HL-60 (cell line): Measurements from ENCODE around the gene UGCG.

ENCODE experiments used
- DNase-seq, 2 experiments: peaks; one replicate each; pipeline ENCODE4 v3.0.0-alpha.2; 2010 to 2020; ENCODE audit warnings: low read depth in 1 of 2, low spot score in 1 of 2
- H3K27ac ChIP-seq: fragments of 250-450 bp; sonication (Bioruptor Pico); replicated peaks from 2 replicates; pipeline ENCODE4 v1.5.1; 2020; ENCODE audit warnings: mild to moderate bottlenecking, moderate library complexity
- H3K27me3 ChIP-seq: fragments of 250-450 bp; sonication (Bioruptor Pico); 2 replicates; pipeline ENCODE4 v1.5.1; 2021; ENCODE audit warnings: mild to moderate bottlenecking, moderate library complexity; ENCODE audit not compliant: insufficient read depth, poor library complexity, severe bottlenecking
- H3K4me3 ChIP-seq: replicated peaks from 2 replicates; pipeline ENCODE4 v1.5.1; 2011; ENCODE audit warnings: mild to moderate bottlenecking, control low read depth, low read length; ENCODE audit not compliant: insufficient read depth
- CTCF ChIP-seq: IDR thresholded peaks from one replicate; pipeline ENCODE4 v1.5.1; 2011; ENCODE audit warnings: low read length, control low read depth, inconsistent platforms; ENCODE audit not compliant: insufficient read depth
- GABPA ChIP-seq: IDR thresholded peaks from 2 replicates; pipeline ENCODE4 v1.6.1; 2012; ENCODE audit warnings: low read depth
- POLR2AphosphoS5 ChIP-seq: IDR thresholded peaks from 2 replicates; pipeline ENCODE4 v1.6.1; 2012; ENCODE audit warnings: low read depth
- REST ChIP-seq: IDR thresholded peaks from 2 replicates; pipeline ENCODE4 v1.6.1; 2012; ENCODE audit warnings: low read depth; ENCODE audit not compliant: insufficient replicate concordance
- SPI1 ChIP-seq: IDR thresholded peaks from 2 replicates; pipeline ENCODE4 v1.6.1; 2012; ENCODE audit warnings: low read depth, mild to moderate bottlenecking, borderline replicate concordance

UGCG gene

DNA sequence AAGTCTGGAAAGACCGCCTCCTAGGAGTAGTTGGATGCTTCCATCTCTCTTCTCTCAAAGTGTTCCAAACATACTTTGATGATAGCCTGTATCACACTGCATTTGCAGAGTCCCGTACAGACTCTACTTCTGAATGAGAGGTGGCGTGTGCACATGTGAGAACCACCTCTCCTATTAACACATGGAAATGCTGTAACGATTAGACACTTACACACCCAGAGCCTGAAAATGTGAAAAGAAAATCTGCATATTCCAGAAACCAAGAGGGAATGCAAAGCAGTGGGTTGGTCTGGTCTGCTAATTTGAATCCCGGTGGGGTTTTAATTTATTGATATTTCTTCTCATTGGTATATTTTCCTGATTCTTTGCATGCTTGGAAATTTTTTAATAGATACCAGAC is 10.5 kb downstream of the UGCG start:
- TF ChIP-seq GABPA (no peak), CTCF (no peak), REST (no peak), SPI1 (no peak), POLR2AphosphoS5 (no peak)
- no peaks in the 10 kb centered on the region for H3K27me3 ChIP-seq
- H3K4me3 ChIP-seq = no peak overlapping the region
- no peak for DNase-seq
- no peak overlapping the region for H3K27ac ChIP-seq

GRCh38 chr9:111909444-111909843 is 12.8 kb downstream of the UGCG start:
- Histone ChIP-seq H3K4me3 (no peak overlapping the region), H3K27ac (no peak overlapping the region), H3K27me3 (no peaks in the 10 kb centered on the region)
- no peak for TF ChIP-seq REST
- peak; percentile 29; the same call in 1 of the 2 replicates for TF ChIP-seq SPI1
- DNase-seq = peak in 1 of 2 experiments; percentile 57

DNA sequence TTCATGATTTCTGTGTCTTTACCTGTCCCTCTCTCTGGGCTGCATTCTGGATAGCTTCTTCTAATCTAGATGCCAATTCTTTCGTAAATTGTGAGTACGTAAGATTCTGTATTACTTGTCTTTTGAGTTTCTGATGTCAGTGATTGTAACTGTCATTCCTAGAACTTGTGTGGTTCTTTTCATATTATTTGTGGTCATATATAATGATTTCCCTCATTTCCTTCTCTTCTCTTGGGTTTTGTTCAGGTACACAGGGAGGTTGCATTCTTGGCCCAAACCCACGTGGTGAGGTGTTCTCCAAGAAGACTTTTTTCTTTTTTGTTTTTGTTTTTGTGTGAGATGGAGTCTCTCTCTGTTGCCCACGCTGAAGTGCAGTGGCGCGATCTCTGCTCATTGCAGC is 13.8 kb downstream of the UGCG start:
- TF ChIP-seq CTCF (no peak), POLR2AphosphoS5 (no peak), SPI1 (no peak), GABPA (no peak), REST (no peak)
- DNase-seq = no peak
- H3K4me3 ChIP-seq = no peak overlapping the region
- H3K27me3 ChIP-seq = no peaks in the 10 kb centered on the region
- H3K27ac ChIP-seq = no peak overlapping the region

- Histone ChIP-seq H3K27me3 (no peaks in the 10 kb centered on the region), H3K27ac (no peak overlapping the region), H3K4me3 (no peak overlapping the region)
- TF ChIP-seq POLR2AphosphoS5 (no peak), REST (no peak), CTCF (no peak), SPI1 (no peak), GABPA (no peak)
- DNase-seq = no peak
Measured at GRCh38 chr9:111913159-111913558, 16.5 kb downstream of the UGCG start.
